Prostate gland (tissue), 2 donors: ENCODE results near the gene DGKB. TPM values are rescaled to one million over a fixed set of nuclear protein-coding genes. Genes with fewer than 3 reads are reported as not detected.

Source experiments
- DNase-seq: peaks from one replicate; pipeline ENCODE4 v3.0.0-alpha.2; 2019; ENCODE audit warnings: low spot score
- H3K27ac ChIP-seq, 2 donors: fragments of 200-600 bp; sonication (generic); 2 replicates each; pipeline ENCODE4 v1.5.1; 2017 to 2019
- H3K27me3 ChIP-seq: fragments of 200-600 bp; sonication (generic); replicated peaks from 2 replicates; pipeline ENCODE4 v1.5.1; 2019; ENCODE audit not compliant: insufficient read depth
- H3K36me3 ChIP-seq, 2 donors: fragments of 200-600 bp; sonication (generic); 1 replicate in 1 of 2; 2 replicates in 1 of 2; pipeline versions ENCODE4 v1.5.1 to v1.8.1; 2017 to 2019
- H3K4me1 ChIP-seq: fragments of 200-600 bp; sonication (generic); replicated peaks from 2 replicates; pipeline ENCODE4 v1.5.1; 2019
- H3K4me3 ChIP-seq, 2 donors: fragments of 200-600 bp; sonication (generic); 2 replicates each; pipeline ENCODE4 v1.5.1; 2017 to 2019
- H3K9me3 ChIP-seq: fragments of 200-600 bp; sonication (generic); 2 replicates; pipeline ENCODE4 v1.5.1; 2017
- CTCF ChIP-seq, 4 experiments: fragments of 200-600 bp in 2 of 4; fragments of 450-650 bp in 2 of 4; sonication (generic) in 2 of 4; IDR thresholded peaks; 1 replicate in 3 of 4; 2 replicates in 1 of 4; pipeline ENCODE4 v1.5.1; 2016 to 2019; ENCODE audit warnings: antibody characterized with exemption in 4 of 4, mild to moderate bottlenecking in 2 of 4, moderate library complexity in 2 of 4
- POLR2A ChIP-seq: fragments of 450-650 bp; IDR thresholded peaks from one replicate; pipeline ENCODE4 v1.6.1; 2016; ENCODE audit warnings: antibody characterized with exemption, mild to moderate bottlenecking
- POLR2AphosphoS5 ChIP-seq: sonication (generic); formaldehyde crosslinking; IDR thresholded peaks from one replicate; pipeline ENCODE4 v1.6.1; 2017; ENCODE audit warnings: antibody characterized with exemption
- WGBS: methylation state at CpG from one replicate; pipeline ENCODE4 v1.1.5; 2018; 5-methylcytosine and 5-hydroxymethylcytosine counted together
- intact Hi-C: fragments of 100-400 bp; cut with DNase I; formaldehyde crosslinking; loops from one replicate; pipeline ENCODE4 v1.14.2; 2022
- total RNA-seq, 2 donors: library from RNA; depleted of rRNA; stranded (reverse); fragments of >200 nt; gene quantifications; one replicate each; pipeline ENCODE4 v1.1.0, GENCODE V29; 2016

DGKB gene
- total RNA-seq, 2 donors from 2014 or later = 0.45 TPM; not detected in 1

- DNase-seq = no peak
- intact Hi-C loops = no loop called here
- no peaks in the 10 kb centered on the region for H3K4me1 ChIP-seq
- TF ChIP-seq CTCF (IDR thresholded peaks at IDR 0.05) = no peak
- no peak for TF ChIP-seq POLR2AphosphoS5
- TF ChIP-seq POLR2A = no peak
- H3K36me3 ChIP-seq = no peaks in the 10 kb centered on the region
- WGBS = 97% methylated on average over 1 of the region's 1 CpG
- no peaks in the 10 kb centered on the region for H3K27me3 ChIP-seq
- no peaks in the 10 kb centered on the region for H3K9me3 ChIP-seq
- no peak overlapping the region for H3K27ac ChIP-seq
- H3K4me3 ChIP-seq = no peak overlapping the region
Measured at GRCh38 chr7:14336256-14336655, 566.3 kb downstream of the DGKB start.

GRCh38 chr7:14332155-14332554 is 570.4 kb downstream of the DGKB start:
- WGBS = 58% methylated on average over 5 of the region's 5 CpGs
- Histone ChIP-seq H3K4me3 (no peak overlapping the region), H3K27me3 (no peaks in the 10 kb centered on the region), H3K36me3 (no peaks in the 10 kb centered on the region), H3K4me1 (no peaks in the 10 kb centered on the region), H3K9me3 (no peaks in the 10 kb centered on the region), H3K27ac (no peak overlapping the region)
- intact Hi-C loops = no loop called here
- no peak for TF ChIP-seq CTCF (IDR thresholded peaks at IDR 0.05)
- no peak for TF ChIP-seq POLR2A
- TF ChIP-seq POLR2AphosphoS5 = no peak
- no peak for DNase-seq

DNA sequence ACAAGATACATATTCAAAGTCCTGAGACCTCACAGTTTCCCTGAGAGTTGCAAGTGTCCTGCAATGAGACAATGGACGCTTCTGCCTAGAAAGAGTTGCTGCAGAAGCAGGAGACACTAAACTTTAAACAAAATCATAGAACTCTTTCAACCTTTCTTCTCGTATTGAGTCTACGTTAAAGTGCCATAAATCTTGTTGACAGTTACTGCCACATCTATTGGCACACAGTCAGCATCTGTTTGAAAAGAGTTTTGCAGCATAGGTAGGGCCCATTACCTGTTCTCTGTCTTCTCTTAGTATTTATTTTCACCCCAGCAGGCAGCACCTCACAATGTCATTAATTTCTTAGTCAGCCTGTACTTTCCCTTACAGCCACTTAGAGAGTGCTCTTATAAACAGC is 577.8 kb downstream of the DGKB start:
- TF ChIP-seq CTCF (IDR thresholded peaks at IDR 0.05) (no peak), POLR2A (no peak), POLR2AphosphoS5 (no peak)
- Histone ChIP-seq H3K36me3 (no peaks in the 10 kb centered on the region), H3K27me3 (no peaks in the 10 kb centered on the region), H3K4me3 (no peak overlapping the region), H3K9me3 (no peaks in the 10 kb centered on the region), H3K27ac (no peak overlapping the region), H3K4me1 (no peaks in the 10 kb centered on the region)
- intact Hi-C loops = no loop called here
- DNase-seq = no peak
- WGBS = 17% methylated on average over 3 of the region's 3 CpGs

- TF ChIP-seq CTCF (IDR thresholded peaks at IDR 0.05) = no peak
- no peak for TF ChIP-seq POLR2A
- TF ChIP-seq POLR2AphosphoS5 = no peak
- no peak for DNase-seq
- Histone ChIP-seq H3K36me3 (no peaks in the 10 kb centered on the region), H3K27ac (no peak overlapping the region), H3K4me1 (no peaks in the 10 kb centered on the region), H3K4me3 (no peak overlapping the region), H3K9me3 (no peaks in the 10 kb centered on the region), H3K27me3 (no peaks in the 10 kb centered on the region)
- WGBS = 94% methylated on average over 2 of the region's 2 CpGs
- intact Hi-C loops = no loop called here
Measured at GRCh38 chr7:14322724-14323123, 579.8 kb downstream of the DGKB start.

DNA sequence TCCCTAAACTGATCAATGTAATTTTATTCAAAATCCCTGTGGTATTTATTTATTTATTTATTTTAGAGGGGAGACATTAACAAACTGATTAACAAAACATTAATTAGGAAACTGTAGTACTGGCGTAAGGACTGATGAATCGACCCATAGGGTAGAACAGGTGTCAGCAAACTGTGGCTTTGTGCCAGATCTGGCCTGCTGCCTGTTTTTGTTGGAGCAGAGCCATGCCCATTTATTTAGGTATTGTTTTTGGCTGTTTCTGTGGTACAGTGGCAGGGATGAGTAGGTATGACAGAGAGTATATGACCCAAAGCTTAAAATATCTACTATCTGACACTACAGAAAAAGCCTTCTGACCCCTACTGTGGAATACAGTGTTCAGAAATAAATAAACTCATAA is 580.6 kb downstream of the DGKB start:
- intact Hi-C loops = no loop called here
- H3K27ac ChIP-seq = no peak overlapping the region
- no peaks in the 10 kb centered on the region for H3K9me3 ChIP-seq
- DNase-seq = no peak
- H3K36me3 ChIP-seq = no peaks in the 10 kb centered on the region
- WGBS = 53% methylated on average over 2 of the region's 2 CpGs
- H3K4me1 ChIP-seq = no peaks in the 10 kb centered on the region
- no peaks in the 10 kb centered on the region for H3K27me3 ChIP-seq
- H3K4me3 ChIP-seq = no peak overlapping the region
- TF ChIP-seq POLR2AphosphoS5 = no peak
- TF ChIP-seq POLR2A = no peak
- no peak for TF ChIP-seq CTCF (IDR thresholded peaks at IDR 0.05)
